Erythroblast (primary cell): ENCODE results near the gene ELP2.

Experiments
- GATA1 ChIP-seq: IDR thresholded peaks from 2 replicates; pipeline ENCODE4 v1.6.1; 2011; ENCODE audit warnings: low read depth, mild to moderate bottlenecking, control low read depth, low read length, moderate library complexity
- POLR2A ChIP-seq: IDR thresholded peaks from 2 replicates; pipeline ENCODE4 v1.6.1; 2011; ENCODE audit warnings: mild to moderate bottlenecking, low read length

DNA sequence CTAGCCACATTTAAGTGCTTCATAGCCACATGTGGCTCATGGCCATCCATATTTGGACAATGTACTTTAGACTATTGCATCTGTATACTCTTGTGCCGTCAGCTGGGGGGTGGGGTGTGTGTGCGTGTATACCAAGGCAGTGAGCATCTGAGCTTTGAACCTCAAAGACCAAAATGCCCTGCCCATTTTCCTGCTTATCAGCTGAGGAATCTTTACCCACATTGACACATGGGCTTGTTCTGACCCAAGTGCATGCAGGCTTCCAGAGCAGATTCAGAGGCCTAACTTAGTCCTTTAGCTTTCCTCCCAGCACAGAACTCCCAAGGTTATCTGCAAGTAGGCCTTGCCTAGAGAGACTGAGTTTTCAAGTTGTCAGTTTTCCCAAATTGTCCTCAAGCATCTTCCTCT, 46.5 kb downstream of the ELP2 start:
- no peak for TF ChIP-seq POLR2A
- no peak for TF ChIP-seq GATA1
